Stimulated activated CD4-positive, alpha-beta T cell treated with anti-CD3 and anti-CD28 coated beads, Interleukin-15, amount 100 ng/mL, for 48 hours (primary cell): ENCODE data around the gene PCMT1.
"Not testable (repeated sequence)": the region's sequence is repeated elsewhere in the genome, so short reads cannot be mapped to it uniquely, and the experiment has no call there.

ENCODE experiments used
- DNase-seq, 2 donors: peaks; one replicate each; pipeline ENCODE4 v3.0.0-alpha.2; 2020; ENCODE audit warnings: low read depth in 2 of 2

PCMT1 gene

GRCh38 chr6:149820506-149820905 lies 71.0 kb downstream of the PCMT1 start:
- no peak for DNase-seq

- DNase-seq = no peak
Measured at GRCh38 chr6:149821492-149821891, 72.0 kb downstream of the PCMT1 start.

GRCh38 chr6:149823013-149823412 lies 73.5 kb downstream of the PCMT1 start:
- DNase-seq = no peak

- DNase-seq = no peak
Measured at GRCh38 chr6:149825292-149825691, 75.8 kb downstream of the PCMT1 start.

DNA sequence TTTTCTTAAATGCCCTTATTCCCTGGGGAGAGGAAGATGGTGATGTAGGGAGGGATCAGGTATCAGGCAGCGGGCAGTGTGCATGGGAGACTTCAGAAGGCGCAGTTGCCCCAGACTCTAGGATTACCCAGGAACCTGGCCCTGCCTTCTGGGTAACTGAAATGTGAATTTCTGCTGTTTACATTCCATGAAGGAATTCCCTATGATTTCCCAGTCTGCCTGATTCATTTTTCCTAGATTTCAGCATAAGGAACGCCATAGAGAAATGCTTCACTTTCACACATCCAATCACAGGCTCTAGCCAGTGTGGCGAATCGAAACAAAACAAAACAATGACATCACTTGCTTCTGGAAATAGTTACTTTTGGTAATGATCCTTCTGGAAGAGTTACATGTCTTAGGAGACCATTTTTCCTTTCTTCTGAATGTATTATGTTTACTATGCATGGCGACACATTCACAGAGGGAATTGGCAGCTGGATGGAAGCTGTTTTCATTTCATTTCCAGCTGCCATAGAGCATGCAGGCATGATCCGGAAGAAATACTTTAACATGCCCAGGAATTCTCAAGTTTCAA lies 81.3 kb downstream of the PCMT1 start:
- no peak for DNase-seq

DNA sequence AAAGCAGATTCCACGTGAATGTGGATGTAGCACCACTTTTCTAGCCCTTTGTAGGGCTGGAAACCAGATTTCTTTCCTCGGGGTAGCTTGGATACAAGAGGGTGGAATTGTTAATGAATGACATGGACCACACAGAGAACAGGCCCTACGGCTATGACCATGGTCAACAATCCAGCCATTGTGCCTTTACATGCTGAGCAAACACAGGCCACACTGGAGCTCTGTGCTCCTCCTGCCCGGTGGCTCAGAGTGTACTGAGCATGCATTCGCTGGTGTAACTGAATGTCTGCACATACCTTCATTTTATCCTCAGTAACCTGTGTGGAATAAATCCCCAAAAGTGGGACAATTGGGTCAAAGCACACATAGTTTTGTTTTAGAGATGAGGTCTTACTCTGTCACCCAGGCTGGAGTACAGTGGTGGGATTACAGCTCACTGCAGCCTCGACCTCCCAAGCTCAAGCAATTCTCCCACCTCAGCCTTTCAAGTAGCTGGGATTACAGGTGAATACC lies 81.8 kb downstream of the PCMT1 start:
- no peak for DNase-seq

DNA sequence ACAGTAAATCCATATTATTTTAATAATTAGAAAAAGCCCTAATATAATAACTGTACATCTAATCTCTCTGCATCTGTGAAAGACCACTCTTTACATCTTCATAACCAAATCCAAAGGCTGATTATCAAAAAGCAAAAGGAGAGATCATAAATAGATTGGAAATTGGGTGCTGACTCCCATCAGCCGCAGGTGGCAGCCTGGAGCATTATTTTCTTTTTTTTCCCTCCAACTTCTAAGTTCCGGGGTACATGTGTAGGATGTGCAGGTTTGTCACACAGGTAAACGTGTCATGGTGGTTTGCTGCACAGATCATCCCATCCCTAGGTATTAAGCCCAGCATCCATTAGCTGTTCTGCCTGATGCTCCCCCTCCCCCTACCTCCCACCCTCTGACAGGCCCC lies 84.1 kb downstream of the PCMT1 start:
- DNase-seq = no peak

DNA sequence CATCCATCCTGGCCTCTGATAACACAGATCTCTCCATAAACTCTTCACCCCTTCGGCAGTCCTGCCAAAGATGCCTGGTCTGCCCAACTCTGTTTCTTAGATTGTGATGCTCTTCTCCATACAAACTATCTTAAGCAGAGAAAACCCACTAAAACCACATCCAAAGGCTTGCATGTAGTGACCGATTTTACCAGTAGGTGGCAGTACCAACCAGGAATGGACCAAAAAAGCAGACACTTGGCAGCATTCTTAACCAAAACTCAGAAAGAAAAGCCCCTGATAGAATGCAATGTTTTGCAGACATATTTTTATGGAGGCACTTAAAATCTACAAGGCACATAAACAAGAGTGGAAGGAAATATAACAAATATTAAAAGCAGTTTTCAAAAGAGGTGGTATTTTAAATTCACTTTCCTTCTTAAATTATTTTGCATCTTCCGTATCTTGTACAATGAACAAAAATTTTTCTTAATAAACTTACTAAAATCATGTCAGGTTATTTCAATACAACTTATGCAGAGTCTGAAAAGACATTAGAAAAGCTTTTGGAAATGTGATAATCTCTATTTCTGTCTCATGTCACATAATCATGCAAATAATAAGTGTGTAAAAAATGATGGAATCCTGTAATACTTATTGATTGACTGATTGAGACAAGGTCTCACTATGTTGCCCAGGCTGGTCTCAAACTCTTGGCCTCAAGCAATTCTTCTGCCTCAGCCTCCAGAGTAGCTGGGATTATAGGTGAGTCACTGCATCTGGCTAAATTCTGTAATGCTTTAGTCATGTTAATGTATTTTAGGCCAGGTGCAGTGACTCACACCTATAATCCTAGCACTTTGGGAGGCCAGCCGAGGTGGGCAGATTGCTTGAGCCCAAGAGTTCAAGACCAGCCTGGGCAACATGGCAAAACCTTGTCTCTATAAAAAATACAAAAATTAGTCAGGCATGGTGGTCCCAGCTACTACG lies 85.3 kb downstream of the PCMT1 start:
- peak; percentile 28 to 62 for DNase-seq

- peak in 1 of 2 donors; percentile 45 for DNase-seq
Measured at GRCh38 chr6:149840345-149841075, 91.0 kb downstream of the PCMT1 start.

GRCh38 chr6:149842331-149842730 lies 92.8 kb downstream of the PCMT1 start:
- DNase-seq = no peak

DNA sequence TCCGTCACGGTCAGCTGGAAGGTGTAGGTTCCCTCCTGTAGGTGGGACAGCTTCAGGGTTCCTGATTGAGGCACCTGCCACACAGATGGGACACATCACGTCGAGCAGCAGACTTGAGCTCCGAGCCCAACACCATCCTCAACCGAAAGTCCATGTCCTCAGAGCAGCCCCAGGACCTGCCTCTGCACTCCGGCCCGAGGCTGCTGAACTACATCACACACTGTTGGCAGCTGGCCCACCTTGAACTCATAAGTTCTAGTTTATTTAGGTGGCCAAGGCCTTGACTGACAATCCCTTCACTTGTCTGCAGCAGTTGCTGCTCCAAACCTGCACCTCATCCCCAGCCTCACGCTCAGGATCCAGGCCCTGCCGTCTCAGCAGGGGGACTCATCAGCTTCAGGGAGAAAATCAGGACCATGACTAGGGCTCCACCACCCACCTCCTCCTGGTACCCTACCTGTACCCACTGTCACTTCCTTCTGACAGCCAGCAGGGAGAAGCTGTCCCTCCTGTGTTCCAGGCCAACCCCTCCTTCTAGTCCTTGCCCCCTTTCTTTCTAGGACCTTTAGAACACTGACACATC lies 93.6 kb downstream of the PCMT1 start:
- no peak for DNase-seq

GRCh38 chr6:149844036-149844435 lies 94.5 kb downstream of the PCMT1 start:
- DNase-seq = not testable (repeated sequence)

DNA sequence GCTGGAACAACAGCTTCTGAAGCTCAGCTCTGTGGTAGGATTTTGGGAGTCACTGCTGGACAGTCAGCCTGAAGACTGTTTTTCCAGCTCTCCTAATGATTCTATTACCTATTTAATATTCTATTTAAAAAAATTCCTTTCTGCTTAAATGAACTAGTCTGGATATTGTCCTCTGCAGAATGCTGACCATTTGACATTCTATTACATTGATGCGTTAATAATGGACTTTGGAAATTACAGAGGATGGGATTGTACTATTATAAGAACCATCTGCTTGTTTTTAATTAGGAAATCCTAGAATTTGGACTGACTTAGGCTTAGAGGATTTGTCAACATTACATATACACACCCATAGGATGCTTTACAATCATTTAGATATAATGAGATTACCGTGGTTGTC lies 94.9 kb downstream of the PCMT1 start:
- DNase-seq = no peak

DNA sequence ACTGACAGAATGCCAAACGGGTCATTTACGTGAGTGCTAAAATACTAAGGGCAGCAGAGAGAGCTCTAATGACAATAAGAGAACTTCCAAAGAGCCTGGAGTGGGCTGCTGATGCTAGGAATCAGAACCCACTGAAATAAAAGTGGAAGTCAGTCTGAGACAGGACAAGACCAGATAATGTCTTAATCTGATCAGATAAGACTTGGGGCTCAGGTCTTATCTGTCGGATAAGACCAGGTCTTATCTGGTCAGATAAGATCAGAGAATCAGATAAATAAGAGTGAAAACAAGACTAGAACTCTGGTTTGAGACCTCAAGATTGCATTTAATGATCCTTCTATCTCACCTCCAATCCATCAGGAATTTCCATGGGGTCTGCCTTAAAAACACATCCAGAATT lies 96.0 kb downstream of the PCMT1 start:
- no peak for DNase-seq

DNA sequence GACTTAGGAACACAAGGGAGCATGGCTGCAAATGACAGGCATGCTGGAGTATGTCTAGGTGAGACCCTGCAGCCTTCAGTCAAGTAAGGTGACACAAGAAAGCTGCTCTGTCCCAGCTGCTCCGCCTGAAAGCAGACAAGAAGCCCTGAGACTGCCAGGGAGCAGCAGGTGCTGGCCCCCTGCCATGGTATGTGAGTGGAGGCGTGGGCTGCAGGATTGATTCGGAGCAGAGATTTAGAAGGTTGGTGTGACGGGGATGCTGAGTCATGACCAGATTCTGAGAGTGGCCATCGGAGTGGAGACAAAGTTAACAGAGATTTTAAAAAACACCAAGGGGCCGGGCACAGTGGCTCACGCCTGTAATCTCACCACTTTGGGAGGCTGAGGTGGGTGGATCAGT lies 96.8 kb downstream of the PCMT1 start:
- DNase-seq = no peak

- no peak for DNase-seq
Measured at GRCh38 chr6:149847939-149848267, 98.4 kb downstream of the PCMT1 start.

GRCh38 chr6:149848343-149848742 lies 98.8 kb downstream of the PCMT1 start:
- DNase-seq = not testable (repeated sequence)

DNA sequence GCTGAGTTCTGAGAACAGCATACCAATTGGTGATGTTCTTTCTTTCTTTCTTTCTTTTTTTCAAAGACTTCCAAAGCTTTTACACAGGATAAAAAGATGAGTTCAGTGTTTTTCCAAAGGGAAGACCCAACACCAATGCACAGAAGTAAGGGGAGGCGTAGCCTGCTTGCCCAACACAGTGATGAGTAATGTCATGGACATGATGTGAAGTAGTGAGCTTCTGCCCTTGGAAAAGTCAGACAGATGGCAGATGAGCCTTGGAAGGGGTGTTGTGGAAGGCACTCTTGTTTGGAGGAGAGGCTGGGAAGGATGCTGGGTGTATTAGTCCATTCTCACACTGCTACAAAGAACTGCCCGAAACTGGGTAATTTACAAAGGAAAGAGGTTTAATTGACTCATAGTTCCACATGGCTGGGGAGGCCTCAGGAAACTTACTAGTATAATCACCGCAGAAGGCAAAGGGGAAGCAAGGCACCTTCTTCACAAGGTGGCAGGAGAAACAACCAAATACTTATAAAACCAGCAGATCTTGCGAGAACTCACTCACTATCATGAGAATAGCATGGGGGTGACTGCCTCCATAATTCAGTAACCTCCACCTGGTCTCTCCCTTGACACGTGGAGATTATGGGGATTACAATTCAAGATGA lies 102.0 kb downstream of the PCMT1 start:
- no peak for DNase-seq

DNA sequence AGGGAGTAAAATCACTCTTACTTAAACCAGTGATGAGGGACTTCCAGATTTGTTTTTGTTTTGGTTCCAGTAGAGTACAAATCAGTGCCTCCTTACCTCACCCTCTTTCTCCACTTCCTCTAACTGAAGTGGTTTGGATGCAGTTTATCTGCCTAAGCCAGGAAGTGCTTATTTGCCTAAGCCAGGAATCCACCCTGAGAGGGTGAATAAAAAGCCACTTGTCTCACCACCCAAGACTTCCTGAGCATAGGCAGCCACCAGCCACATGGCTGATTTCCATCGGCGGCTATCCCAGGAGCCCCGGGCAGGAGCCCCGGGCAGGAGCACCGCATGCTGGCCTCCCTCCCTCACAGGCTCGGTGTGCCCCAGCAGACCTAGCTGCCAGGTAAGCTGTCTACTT lies 102.6 kb downstream of the PCMT1 start:
- no peak for DNase-seq

DNA sequence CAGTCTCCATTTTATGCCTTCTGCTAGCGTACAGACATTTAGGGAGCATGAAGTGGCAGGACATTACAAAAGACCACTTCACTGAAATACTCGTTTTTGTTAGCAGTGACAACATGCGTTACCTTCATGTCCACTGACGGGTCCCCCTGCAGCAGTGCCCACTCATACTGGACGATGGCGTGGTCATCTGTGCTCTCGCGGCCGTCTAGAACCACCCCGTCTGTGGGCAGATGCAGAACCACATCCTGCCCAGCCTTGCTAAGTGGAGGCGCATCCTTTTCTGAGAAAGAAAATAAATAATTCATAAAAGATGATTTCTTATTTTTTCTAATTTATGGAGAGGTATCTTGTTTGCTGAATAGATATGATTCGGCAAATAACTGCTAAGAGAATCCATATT lies 103.3 kb downstream of the PCMT1 start:
- no peak for DNase-seq

DNA sequence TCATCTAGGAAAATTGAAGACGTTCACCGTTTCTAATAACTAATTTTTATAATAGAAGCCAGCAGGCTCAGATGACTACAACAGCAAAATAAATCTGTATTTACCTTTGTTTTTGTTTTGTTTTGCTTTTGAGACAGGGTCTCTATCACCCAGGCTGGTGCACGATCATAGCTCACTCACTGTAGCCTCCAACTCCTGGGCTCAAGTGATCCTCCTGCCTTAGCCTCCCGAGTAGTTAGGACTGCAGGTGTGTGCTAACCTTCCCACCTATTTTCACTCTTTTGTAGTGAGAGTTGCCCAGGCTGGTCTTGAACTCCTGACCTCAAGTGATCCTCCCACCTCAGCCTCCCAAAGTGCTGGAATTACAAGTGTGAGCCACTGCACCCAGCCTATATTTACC lies 104.5 kb downstream of the PCMT1 start:
- DNase-seq = not testable (repeated sequence)

DNA sequence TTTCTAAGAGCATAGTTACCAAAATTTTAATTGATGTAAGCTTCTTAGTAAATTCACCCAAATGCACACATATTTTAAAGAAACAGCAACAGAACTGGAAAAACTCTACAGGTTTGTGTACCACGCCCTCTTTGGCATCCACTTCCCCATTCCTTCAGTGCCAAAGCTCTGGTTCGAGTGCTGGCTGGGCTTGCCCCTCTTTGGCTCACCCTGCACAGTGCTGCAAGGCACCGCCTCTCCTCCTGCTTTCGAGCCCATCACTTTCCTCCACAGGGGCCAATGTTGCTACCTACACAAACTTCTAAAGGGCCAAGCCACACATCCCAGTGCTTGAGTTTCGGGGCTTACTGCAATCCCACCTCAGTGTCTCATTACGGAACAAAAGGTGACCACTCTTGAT lies 105.0 kb downstream of the PCMT1 start:
- DNase-seq = no peak
